ENCODE data around the gene ATL2.

- no peak for TF ChIP-seq CTCF (IDR thresholded peaks at IDR 0.05 in 4 of 5, conservative IDR thresholded peaks at IDR 0.05 in 1 of 5)
- no peak for TF ChIP-seq POLR2A (IDR thresholded peaks at IDR 0.05)
Measured at GRCh38 chr2:38405917-38406596, 29.0 kb upstream of the ATL2 start.

Data from gastrocnemius medialis (tissue), 4 donors.